HG03432 (cell line): Measurements from ENCODE around the gene ANOS1.
"Not testable (repeated sequence)": the region's sequence is repeated elsewhere in the genome, so short reads cannot be mapped to it uniquely, and the experiment has no call there.

Source experiments
- ATAC-seq: cut with Tn5 transposase; IDR thresholded peaks from one replicate; pipeline ENCODE4 v1.9.1; 2021; ENCODE audit warnings: mild to moderate bottlenecking, moderate library complexity; ENCODE audit not compliant: unreplicated experiment

The ANOS1 gene

GRCh38 chrX:8731559-8732395 lies at the start of gene ANOS1:
Gene ANOS1, minus strand, starts transcription at chrX:8732137. Its CDS starts 101 bp downstream, at chrX:8732036.
- no peak for ATAC-seq

GRCh38 chrX:8773117-8773516 lies 41.2 kb upstream of the ANOS1 start:
- ATAC-seq: no peak

GRCh38 chrX:8760021-8760420 lies 28.1 kb upstream of the ANOS1 start:
- no peak for ATAC-seq

GRCh38 chrX:8758706-8759105 lies 26.8 kb upstream of the ANOS1 start:
- not testable (repeated sequence) for ATAC-seq

- not testable (repeated sequence) for ATAC-seq
Observed at GRCh38 chrX:8757609-8758389, 25.9 kb upstream of the ANOS1 start.

- ATAC-seq: no peak
Observed at GRCh38 chrX:8755813-8756212, 23.9 kb upstream of the ANOS1 start.

- ATAC-seq: no peak
Observed at GRCh38 chrX:8755116-8755515, 23.2 kb upstream of the ANOS1 start.

- no peak for ATAC-seq
Observed at GRCh38 chrX:8749697-8750096, 17.8 kb upstream of the ANOS1 start.

- no peak for ATAC-seq
Observed at GRCh38 chrX:8748855-8749254, 16.9 kb upstream of the ANOS1 start.

GRCh38 chrX:8743126-8743732 lies 11.3 kb upstream of the ANOS1 start:
- peak; percentile 57 for ATAC-seq

GRCh38 chrX:8741981-8742380 lies 10.0 kb upstream of the ANOS1 start:
- ATAC-seq: no peak

- ATAC-seq: no peak
Observed at GRCh38 chrX:8738588-8739189, 6.8 kb upstream of the ANOS1 start.

GRCh38 chrX:8737883-8738282 lies 5.9 kb upstream of the ANOS1 start:
- ATAC-seq: no peak

GRCh38 chrX:8730812-8731558 lies 952 bp downstream of the ANOS1 start:
- no peak for ATAC-seq

GRCh38 chrX:8729811-8730210 lies 2.1 kb downstream of the ANOS1 start:
- no peak for ATAC-seq

- no peak for ATAC-seq
Observed at GRCh38 chrX:8728932-8729535, 2.9 kb downstream of the ANOS1 start.

GRCh38 chrX:8726031-8726652 lies 5.8 kb downstream of the ANOS1 start:
- ATAC-seq: no peak

GRCh38 chrX:8724300-8724699 lies 7.6 kb downstream of the ANOS1 start:
- no peak for ATAC-seq

GRCh38 chrX:8721536-8721935 lies 10.4 kb downstream of the ANOS1 start:
- ATAC-seq: no peak

- ATAC-seq: no peak
Observed at GRCh38 chrX:8720136-8720535, 11.8 kb downstream of the ANOS1 start.
